ENCODE measurements around the gene AHNAK2.
"Not testable (repeated sequence)": the region's sequence is repeated elsewhere in the genome, so short reads cannot be mapped to it uniquely, and the experiment has no call there.

DNA sequence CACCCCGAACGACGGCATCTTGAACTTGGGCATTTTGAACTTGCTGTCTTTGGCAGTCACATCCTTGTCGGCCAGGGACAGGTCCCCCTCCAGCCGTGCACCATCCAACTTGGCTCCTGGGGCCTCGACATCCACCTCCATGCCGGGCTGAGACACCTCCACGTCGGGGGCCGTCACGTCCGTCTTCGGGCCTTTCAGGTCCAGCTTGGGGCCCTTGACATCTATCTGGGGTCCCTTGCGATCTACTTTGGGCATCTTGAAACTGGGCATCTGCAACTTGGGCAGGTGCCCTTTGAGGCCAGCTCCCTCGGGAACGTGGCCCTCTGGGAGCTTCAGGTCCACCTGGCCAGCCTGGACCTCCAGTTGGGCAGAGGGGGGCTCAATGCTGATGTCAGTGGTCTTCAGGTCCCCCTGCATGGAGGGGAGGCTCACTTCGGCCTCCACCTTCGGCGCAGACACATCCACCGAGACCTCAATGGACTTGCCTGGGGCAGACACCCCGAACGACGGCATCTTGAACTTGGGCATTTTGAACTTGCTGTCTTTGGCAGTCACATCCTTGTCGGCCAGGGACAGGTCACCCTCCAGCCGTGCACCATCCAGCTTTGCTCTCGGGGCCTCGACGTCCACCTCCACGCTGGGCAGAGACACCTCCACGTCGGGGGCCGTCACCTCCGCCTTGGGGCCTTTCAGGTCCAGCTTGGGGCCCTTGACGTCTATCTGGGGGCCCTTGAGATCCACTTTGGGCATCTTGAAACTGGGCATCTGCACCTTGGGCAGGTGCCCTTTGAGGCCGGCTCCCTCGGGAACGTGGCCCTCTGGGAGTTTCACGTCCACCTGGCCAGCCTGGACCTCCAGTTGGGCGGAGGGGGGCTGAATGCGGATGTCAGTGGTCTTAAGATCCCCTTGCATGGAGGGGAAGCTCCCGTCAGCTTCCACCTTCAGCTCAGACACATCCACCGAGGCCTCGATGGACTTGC lies 31.9 kb downstream of the AHNAK2 start:
- TF ChIP-seq EZH2 (IDR thresholded peaks at IDR 0.05; ENCODE audit: insufficient read depth, poor library complexity, severe bottlenecking); EZH2phosphoT487 (IDR thresholded peaks at IDR 0.05; ENCODE audit: insufficient read depth, low read depth): not testable (repeated sequence)
